COR-L47 (cell line): ENCODE measurements around the gene CAPZB.

Source experiments
- DNase-seq: peaks from one replicate; lab custom pipeline; 2025; lab: John Stamatoyannopoulos, UW

The CAPZB gene

DNA sequence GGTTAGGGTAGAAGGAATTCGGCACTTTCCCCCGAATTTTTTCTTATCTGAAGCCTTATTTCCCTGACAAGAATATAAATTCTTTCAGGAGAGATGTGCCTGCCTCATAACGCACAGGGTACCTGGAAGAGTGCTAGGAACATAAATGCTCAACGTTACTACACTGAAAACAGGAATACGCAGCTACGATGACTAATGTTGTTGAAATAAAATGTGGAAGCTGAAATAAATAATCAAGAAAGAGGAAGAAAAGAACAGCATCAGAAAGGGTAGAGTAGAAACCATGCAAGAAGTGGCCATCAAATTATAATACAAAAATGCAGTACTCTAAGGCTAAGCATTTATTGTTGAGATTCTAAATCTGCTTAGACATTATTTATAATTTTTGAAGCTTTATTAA lies 139.3 kb downstream of the CAPZB start:
- no peak for DNase-seq

DNA sequence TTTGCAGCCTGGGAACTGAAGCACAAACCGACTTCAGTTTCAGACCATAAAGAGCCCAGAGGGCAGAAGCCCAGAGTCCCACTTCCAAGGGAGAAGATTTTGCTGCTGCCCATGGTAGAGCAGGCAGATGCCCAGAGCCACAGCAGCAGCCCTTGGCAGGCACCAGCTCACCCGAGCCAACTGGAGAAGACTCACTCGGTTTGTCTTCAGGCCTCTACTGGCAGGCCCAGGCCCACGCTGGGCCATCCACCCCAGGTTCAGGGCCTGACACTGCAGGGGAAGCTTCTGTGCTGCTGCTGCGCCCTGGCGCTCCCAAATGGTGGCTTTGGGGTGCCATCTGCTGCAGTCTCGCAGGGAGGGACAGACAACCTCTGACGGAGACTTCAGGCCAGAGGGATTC lies 139.9 kb downstream of the CAPZB start:
- no peak for DNase-seq

DNA sequence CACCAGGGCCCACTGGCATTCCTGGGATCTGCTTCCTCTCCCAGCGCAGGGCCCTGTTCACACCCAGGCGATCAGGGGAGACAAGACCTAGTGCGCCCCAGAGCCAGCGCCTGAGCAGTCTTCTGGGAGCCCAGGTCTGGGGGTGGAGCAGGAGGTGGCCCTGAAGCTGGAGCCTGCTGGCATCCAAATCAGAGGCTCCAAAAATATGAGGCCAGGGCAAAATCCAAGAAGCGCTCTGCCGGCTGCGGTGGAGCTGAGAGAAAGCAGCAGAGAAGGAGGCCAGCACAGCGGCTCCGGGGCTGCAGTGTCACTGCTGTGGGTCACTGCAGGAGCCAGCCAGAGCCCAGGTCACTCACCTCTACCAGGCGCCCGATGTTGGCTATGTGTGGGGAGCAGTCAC lies 140.5 kb downstream of the CAPZB start:
- DNase-seq = no peak

DNA sequence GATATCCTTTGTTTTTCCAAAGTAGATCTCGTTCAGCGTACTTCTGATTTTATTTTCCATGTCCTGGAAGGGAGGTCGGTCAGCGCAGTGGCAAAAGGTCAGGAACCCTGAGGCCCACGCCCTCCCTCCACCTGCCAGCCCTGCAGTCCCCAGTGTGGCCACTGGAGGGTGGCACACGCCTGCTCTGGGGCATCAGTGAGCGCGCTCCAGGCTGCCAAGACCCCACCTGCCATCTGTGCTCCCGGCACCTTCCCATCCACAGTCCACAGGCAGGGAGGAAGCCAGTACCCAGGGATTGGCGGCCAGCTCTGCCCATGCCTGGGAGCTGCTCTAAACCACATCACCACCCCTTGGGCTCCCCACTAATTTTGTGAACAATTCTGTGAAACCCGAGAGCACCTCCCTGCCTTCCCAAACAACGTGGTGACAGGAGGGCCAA lies 140.9 kb downstream of the CAPZB start:
- DNase-seq = peak; percentile 46

DNA sequence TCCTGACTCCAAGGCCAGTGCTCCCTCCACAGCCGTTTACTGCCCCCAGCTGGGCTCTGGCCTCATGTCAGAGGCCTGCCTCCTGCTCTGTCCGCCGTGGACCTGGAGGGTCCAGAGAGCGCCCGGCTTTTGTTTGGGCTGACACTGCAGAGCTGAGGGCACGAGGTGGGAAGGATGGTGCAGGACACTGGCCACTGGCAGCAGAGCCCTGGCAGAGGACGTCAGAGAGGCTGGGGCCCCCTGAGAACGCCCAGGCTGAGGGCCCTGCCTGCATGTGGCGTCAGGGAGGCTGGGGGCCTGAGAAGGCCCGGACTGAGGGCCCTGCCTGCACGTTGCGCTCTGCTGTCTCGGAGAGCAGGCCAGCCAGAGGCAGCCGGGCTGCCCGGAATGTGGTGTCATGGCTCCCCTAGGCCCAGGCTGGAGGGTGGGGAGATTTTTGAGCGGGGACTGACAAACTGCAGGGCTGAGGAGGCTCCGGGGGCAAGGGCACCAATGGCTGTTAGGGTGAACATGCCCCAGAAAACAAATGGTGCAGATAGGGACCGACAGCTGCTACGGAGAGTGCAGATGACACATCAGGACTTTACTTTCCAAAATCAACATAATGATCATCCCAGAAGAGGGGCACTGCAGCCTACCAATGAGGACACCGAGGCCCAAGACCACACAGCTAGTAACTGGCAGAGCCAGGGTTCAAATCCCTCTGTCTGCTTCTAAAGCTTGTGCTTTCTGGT lies 141.6 kb downstream of the CAPZB start:
- DNase-seq = no peak

DNA sequence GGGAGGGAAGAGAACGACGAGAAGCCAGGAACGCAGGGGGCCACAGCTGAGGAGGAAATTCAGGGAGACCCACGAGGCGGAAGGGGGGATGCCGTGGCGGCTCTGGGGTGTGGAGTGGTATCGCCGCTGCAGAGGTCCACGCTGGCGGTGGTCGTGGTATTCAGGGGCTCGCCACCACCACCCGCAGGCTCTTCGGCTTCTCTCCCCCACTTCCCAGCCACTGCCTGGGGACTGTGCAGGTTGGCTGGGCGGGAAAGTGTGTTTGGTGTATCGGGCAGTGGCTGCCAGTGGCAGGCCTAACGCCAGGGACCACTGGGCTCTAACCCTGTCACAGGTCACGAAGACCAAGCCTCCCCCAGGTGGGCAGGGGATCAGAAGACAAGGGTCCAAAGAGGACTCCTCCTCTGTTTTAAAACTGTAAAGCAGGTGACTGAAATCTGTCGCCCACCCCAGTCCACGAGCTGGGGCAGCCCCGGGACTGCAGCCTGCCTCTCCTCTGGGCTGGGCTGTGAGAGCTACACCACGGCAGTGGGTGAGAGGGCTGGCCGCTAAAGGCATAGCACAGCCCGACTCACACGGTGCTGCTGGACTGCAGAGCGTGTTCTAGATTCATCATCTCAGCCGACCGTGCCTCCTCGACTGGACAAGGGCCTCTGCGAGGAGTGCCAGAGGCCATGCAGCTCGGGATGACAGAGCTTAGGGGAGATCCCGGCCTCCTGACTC lies 142.3 kb downstream of the CAPZB start:
- DNase-seq = no peak

DNA sequence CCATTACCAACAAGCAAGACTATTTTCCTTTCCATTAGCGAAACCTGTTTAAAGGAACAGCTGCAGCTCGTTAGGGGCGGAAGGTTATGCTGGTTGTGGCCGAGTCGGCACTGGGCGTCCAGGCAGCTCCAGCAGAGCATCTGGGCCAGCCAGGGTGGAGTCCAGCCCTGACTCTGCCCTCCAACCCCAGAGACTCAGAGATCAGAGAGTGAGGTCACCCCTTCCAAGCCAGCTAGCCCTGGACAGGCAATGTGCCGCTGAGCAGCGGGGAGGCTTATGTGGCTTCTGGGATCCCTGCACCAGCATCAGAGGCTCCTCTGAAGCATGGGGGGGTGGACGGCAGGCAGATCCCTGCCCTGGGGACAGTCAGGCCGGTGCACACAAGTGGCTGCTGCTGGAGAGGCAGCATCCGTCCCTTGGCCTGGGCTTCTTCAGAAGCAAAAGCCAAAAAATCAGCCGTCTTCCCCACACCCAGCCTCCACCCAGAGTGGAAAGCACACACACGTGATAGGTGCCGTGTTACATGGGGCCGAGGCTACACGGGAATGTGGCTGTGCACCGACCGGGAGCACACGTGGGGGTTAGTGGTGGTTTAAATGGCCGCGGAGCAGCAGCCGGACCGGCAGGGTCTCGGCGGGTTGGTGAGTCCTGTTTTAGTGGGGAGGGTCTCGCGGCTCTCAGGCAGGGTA lies 143.1 kb downstream of the CAPZB start:
- no peak for DNase-seq

DNA sequence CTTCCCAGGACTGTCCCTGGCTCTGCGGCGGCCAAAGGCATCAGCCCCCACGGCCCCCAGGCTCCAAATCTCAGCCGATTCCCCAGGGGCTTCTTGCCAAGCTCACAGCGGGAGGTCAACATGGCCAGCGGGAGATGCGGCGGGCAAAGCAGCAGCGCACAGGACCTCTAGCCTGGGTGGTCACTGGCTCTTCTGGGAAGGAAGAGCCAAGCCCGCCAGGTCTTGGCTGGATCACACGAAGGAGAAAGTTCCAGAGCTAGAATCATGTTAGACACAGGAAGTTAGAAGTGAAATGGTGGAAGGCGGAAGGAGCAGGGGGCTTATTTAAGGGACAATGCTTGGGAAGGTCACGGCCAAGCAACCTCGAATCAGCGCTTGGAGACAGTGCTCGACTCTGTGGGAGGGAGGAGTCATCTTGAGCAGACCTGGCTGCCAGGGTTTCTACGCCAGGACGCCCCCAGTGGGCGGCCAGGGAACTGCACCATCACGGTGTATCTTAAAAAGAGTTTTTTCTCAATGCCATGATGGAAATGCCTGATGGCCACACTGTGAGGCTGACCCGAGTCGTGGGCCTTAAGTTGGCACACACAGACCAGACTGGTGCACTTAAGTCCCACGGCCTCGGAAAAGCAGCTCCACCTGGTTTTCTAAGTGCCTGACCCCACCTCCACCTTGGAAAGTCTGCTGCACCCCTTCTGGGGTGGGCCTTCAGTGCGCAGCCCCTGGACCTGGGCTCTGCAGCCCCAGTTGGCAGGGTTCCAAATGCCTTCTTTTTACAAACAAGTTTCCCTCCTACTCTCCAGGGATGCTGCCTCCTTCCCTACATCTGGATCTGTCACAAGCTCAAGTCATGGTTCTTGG lies 143.9 kb downstream of the CAPZB start:
- DNase-seq = peak; percentile 41

DNA sequence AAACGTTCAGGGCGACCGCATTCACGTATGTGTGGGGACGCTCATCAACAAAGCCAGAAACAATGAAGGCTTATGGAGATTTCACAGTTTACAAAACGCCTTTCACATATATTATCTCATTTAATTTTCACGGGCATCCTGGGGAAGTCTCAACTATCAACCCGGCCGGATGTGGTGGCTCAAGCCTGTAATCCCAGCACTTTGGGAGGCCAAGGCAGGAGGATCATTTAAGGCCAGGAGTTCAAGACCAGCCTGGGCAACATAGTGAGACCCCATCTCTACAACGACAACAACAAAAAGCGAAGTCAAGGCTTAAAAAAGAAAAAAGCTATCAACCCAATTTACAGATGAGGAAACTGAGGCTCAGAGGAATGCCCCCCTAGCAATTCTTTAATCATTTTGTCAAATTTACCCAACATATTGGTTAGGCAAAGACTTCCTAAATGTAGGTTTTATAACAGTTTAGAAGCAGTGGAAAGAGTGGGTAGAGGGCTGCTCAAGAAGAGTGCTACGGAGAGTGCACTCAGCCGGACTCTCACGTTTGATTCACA lies 144.9 kb downstream of the CAPZB start:
- DNase-seq = no peak

DNA sequence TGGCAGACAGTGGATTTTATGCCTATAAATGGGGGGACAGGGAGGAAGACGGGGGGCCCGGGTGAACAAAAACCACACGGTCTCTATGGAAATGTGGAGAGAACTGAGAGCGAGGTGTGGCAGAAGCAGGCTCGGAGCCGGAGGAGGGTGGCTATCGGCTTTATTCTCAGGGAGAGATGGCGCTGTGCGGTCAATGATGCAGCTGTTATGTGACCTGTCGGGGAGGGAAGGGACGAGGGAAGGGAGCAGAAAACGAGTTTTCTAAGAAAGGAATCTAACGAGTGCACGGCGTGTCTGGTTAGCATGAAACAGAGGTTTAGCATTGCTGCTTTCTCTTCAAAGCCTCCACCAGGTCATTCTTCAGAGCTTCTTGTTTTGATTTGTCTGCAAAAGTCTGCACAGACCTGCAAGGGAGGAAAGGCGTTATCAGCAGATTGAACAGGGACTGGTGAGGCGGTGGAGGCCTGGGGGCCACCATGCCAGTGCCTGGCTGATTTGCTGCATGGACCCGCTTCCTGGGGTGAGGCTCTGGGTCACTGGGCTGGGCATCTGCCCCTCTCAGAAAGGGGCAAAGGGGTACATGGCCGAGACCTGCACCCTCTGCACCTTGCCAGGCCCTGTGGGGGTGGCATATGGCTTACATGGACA lies 146.0 kb downstream of the CAPZB start:
- DNase-seq = no peak

DNA sequence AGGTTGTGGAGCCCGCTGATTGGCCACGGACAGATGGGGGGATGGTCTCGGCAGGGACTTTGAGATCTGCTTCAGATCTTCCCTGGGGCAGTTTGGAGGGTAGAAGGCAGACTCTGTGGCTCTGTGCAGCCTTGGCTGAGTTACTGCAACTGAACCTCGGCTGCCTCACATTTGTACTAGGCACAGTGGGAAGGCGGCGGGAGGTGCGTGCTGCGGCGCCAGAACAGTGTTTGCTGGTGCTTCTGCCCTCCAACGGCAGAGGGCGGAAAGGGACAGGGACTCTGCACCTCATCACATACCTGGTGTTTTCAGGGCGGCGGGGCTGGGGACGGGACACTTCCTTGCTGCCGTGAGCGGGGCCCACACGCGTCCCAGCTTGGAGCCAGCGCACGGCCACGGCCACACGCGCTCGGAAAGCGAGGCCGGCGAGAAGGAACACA lies 147.0 kb downstream of the CAPZB start:
- DNase-seq = no peak

DNA sequence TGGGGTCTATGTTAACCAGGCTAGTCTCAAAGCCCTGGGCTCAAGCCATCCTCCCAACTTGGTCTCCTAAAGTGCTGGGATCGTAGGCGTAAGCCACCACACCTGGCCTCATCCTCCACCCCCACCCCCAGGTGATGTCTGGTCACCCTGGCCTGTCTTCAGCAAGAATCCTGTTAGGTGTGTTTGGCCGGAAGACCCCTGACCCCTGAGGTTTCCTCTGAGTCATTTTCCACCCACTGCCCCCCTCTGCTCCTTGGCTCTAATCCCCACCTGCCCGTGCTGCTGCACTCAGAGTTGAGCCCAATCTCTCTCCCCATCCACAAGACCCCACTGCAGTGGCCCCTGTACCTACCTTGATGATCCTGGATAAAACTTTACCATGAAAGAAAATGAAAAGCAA lies 148.1 kb downstream of the CAPZB start:
- no peak for DNase-seq

DNA sequence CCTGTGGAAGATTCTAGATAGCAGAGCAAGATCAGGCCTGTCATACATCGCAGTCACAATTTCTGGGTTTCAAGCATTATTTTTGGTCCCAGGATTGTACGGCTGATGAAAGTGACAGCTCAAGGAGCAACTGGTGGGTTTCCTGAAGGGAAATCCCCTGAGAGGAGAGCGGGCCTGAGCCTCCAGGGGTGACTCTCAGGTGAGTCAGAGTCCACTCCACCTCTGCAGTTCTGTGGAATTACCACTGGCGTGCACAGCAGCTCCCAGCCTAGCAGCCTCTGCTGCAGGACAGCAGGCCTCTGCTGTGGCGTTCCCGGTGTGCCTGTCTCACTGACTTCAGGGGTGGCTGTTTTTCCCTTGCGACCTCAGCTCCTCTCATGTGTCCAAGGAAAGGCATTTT lies 148.8 kb downstream of the CAPZB start:
- DNase-seq = no peak

DNA sequence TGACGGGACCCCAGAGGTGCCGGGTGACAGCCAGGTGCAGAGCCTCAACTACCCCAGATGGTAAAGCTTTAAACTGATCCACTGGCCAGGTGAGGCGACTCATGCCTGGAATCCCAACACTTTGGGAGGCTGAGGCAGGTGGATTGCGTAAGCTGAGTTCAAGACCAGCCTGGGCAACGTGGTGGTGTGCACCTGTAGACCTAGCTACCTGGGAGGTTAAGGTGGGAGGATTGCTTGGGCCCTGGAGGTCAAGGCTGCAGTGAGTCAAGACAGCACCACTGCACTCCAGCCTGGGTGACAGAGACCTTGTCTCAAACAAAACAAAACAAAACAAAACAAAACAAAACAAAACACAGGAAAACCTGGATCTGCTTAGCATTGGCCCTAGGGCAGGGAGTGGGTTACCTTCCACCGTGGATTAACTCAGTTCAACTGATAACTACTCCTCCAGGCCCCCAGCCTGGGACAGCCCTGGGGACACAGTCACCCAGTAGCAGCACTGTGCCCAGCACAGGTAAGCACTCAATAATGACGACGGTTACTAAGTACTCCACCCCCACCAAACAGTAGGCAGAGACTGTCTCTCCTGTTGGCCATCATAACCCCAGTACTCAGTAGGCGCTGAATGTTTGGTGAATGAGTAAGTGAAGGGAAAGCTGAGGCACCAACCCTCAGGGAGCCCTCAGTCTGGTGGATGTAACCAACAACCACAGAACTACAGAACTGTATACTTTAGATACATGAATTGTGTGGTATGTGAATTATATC lies 151.6 kb downstream of the CAPZB start:
- DNase-seq = no peak

DNA sequence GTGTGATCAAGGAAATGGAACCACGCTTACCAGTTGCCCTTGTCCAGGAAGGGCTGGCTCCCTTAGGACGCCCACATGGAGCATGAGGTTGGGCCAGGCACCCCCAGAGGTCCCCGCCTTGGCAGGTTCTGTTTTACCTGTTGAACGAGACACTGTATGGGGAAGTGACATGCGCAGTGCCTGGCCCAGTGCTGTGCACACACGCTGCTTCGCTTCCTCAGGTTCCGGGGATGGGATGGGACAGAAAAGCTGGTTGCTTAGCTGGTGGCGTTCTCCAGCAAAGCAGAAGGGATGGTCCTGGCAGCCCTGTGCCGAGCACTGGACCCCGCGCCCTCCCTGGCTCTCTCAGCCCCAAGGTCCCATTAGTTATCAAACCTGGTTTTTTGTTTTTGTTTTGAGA lies 152.5 kb downstream of the CAPZB start:
- no peak for DNase-seq

DNA sequence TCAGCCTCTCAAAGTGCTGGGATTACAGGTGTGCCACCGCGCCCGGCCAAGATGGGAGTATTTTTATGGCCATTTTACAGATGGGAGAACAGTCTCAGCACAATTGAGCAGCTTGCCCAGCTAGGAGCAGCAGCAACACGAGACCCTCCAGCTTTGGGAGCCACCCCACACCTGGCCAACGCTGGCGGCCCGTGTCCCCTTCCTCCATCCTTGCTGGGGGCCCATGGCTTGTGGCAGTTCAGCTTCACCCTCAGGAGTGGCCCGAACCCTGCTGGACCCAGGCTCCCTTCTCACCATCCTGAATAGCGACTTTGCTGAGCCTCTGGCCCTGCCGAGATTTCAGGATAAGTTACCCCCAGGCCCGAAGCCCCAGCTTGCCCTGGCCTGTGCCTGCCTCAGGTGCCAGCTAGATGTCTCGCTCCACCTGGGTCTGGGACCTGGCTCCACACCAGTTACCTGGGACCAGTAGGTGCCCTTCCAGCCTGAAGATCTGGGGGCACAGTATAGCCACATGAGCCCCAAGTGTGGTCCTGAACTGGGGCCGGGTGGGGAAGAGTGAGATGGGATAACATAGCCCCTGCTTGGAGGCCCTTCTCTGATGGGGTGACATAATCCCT lies 154.0 kb downstream of the CAPZB start:
- no peak for DNase-seq

DNA sequence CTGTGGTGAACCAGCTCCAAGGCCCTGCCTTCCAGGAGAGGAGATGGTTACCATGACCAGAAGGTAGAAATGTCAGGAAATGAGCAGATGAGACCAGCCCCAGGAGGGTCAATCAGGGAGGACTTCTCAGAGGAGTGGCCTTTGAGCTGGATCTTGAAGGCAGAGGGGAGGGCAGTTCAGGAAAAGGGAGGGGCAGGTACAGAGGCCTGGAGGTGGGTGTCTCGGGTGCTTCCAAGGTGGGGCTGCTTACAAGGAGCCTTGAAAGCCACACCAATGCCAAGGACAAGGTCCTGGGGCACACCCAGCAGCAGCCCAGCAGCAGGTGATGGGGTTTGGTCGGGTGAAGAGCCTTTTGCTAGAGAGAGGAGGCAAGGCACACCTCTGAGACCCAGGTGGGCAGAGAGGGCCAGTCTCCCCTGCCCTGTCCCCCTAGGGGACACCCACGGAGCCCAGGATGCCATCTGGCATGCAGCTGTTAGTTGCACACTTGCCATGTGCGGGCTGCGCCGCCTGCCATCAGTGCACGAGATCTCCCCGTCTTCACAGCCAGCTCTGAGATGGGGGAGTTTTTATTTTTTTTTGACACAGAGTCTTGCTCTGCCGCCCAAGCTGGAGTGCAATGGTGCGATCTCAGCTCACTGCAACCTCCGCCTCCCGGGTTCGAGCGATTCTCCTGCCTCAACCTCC lies 154.7 kb downstream of the CAPZB start:
- DNase-seq = no peak

DNA sequence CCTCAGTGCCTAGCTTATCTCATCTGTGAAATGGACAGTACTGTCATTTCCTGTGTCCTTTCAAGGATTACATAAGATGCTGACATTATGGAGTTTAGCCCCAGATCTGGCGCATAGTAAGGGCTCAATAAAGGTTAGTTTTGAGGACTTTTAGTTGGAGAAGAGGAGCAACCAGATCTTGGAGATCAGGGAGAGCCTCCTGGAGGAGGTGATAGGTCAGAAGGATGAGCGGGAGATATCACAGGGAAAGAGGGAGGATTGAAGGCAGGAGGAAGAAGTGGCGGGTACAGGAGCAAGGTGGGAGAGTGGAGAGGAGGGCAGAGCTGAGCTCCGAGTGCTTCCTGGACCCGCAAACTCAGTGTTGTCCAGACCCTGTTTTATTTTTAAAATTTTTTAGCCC lies 155.7 kb downstream of the CAPZB start:
- DNase-seq = no peak

DNA sequence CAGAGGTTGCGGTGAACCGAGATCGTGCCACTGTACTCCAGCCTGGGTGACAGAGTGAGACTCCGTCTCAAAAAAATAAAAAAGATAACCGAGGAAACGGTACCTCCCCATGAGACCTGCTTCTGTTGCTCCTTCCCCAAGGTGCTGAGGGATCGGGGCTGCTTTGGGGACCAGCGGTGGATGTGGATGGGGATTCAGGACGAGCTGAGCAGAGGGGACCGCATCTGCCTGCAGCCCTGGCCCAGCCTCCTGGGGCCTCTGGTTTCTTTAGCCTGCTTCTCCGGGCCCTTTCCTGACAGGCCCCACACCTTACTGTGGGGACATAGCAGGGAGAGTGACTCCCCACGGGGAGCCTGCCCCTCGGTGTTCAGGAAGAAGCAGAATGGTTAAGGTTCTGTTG lies 156.2 kb downstream of the CAPZB start:
- DNase-seq = no peak
